Cardiac muscle cell (in vitro differentiated cells and primary cell): Measurements from ENCODE around the gene TPTE. TPM values are rescaled to one million over a fixed set of nuclear protein-coding genes. Genes with fewer than 3 reads are reported as not detected.
"Not testable (repeated sequence)": the region's sequence is repeated elsewhere in the genome, so short reads cannot be mapped to it uniquely, and the experiment has no call there.

Experiments used
- DNase-seq, 2 donors: peaks; one replicate each; pipeline versions ENCODE4 v3.0.0 to v3.0.0-alpha.2; 2010 to 2017; ENCODE audit warnings: low read depth in 1 of 2, low spot score in 1 of 2
- H3K27ac ChIP-seq: fragments of 200-600 bp; sonication (generic); 2 replicates; pipeline ENCODE4 v1.5.1; 2016
- H3K27me3 ChIP-seq: fragments of 200-600 bp; sonication (generic); 2 replicates; pipeline ENCODE4 v1.6.0; 2016; ENCODE audit warnings: control low read depth
- H3K36me3 ChIP-seq: fragments of 200-600 bp; sonication (generic); 2 replicates; pipeline ENCODE4 v1.5.1; 2016; ENCODE audit warnings: control low read depth
- H3K4me1 ChIP-seq: fragments of 200-600 bp; sonication (generic); 2 replicates; pipeline ENCODE4 v1.8.1; 2017; ENCODE audit warnings: low read depth, mild to moderate bottlenecking, mixed run types
- H3K4me3 ChIP-seq: fragments of 200-600 bp; sonication (generic); 2 replicates; pipeline ENCODE4 v1.5.1; 2016; ENCODE audit warnings: mild to moderate bottlenecking
- H3K9me3 ChIP-seq: fragments of 200-600 bp; sonication (generic); 2 replicates; pipeline ENCODE4 v1.5.1; 2017; ENCODE audit warnings: low read depth, mild to moderate bottlenecking, control low read depth
- polyA plus RNA-seq: library from polyadenylated mRNA; unstranded; fragments of >200 nt; fragmentation: Nextera tagmentation; extraction: Ambion mirVana; gene quantifications from 2 replicates; pipeline ENCODE4 v1.2.1, GENCODE V29; 2016
- total RNA-seq: library from RNA; depleted of rRNA; stranded (reverse); fragments of >200 nt; gene quantifications from 2 replicates; pipeline ENCODE4 v1.2.3, GENCODE V29; 2016
- TF ChIP-seq, protein P1 (sequence below): IDR thresholded peaks from 2 replicates; pipeline ENCODE4 v1.5.1; 2012; ENCODE audit warnings: low read depth, mild to moderate bottlenecking, low read length

TPTE gene
- total and polyA plus RNA-seq, 2 experiments from 2014 or later, result not detected

DNA sequence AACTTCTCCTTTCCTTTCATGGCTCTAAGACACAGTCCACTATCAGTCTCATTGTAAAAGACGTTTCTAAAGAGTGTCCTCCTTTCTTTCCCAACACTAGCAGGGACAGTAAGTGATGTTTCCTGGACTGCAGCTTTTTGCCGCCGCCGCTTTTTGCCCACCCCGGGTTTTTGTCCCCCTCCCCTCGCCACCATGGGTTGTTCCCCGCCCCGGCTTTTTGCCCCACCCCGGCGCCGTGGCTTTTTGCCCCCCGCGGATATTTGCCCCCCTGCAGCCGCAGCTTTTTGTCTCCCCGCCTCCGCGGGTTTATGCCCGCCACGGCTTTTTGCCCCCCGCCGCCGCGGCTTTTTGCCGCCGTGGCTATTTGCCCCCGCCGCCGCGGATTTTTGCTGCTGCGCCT, 95.2 kb downstream of the TPTE start:
- no peaks in the 10 kb centered on the region for H3K27me3 ChIP-seq
- H3K4me3 ChIP-seq, result no peak overlapping the region
- TF ChIP-seq, protein P1, sequence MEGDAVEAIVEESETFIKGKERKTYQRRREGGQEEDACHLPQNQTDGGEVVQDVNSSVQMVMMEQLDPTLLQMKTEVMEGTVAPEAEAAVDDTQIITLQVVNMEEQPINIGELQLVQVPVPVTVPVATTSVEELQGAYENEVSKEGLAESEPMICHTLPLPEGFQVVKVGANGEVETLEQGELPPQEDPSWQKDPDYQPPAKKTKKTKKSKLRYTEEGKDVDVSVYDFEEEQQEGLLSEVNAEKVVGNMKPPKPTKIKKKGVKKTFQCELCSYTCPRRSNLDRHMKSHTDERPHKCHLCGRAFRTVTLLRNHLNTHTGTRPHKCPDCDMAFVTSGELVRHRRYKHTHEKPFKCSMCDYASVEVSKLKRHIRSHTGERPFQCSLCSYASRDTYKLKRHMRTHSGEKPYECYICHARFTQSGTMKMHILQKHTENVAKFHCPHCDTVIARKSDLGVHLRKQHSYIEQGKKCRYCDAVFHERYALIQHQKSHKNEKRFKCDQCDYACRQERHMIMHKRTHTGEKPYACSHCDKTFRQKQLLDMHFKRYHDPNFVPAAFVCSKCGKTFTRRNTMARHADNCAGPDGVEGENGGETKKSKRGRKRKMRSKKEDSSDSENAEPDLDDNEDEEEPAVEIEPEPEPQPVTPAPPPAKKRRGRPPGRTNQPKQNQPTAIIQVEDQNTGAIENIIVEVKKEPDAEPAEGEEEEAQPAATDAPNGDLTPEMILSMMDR, result no peak
- no peak for DNase-seq
- H3K9me3 ChIP-seq, result peaks cover 10% of the 10 kb centered on the region
- H3K36me3 ChIP-seq, result no peaks in the 10 kb centered on the region
- no peaks in the 10 kb centered on the region for H3K4me1 ChIP-seq
- no peak overlapping the region for H3K27ac ChIP-seq

DNA sequence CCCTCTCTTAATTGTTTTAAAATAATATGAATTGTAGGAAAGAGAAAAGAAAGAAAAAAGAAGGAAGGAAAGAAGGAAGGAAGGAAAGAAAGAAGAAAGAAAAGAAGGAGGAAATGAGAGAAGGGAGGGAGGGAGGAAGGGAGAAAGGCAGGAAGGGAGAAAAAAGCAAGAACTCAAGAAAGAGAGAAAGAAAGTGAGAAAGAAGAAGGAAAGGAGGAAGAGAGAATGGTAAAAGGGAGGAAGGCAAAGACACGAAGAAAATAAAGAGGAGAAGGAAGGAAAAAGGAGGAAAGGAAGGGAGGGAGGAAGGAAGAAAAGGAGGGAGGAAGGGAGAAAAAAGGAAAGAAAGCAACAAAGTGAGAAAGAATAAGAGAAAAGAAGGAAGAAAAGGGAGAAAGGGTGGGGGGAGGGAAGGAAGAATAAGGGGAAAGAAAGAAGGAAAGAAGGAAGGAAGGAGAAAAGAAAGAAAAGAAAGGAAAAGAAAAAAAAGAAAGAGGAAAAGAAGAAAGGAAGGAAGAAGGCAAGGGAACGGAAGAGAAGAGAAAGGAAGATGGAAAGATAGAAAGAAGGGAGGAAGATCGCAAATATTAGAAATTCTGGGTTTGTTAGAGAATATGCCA, 95.9 kb downstream of the TPTE start:
- H3K9me3 ChIP-seq, result not testable (repeated sequence)

DNA sequence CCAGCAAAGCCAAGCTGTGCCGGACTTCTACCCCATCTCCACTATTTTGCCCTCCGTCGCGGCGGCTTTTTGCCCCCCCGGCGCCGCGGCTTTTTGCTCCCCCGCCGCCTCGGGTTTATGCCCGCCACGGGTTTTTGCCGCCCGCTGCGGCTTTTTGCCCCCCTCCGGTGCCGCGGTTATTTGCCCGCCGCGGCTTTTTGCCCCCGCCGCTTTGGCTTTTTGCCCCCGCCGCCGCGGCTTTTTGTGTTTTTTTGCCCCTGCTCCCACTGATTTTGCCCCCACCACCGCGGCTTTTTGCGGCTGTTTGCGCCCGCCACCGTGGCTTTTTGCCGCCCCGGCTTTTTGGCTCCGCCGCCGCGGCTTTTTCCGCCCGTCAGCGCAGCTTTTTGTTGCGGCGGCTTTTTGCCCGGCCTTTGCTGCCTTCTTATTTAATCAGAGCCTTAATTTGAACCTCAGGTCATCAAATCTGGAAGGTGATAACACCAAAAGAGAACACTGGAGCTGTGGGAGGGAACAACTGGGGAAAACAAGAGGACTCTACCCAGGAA, 106.0 kb downstream of the TPTE start:
- peaks cover 12% of the 10 kb centered on the region for H3K9me3 ChIP-seq
- H3K27me3 ChIP-seq, result no peaks in the 10 kb centered on the region
- DNase-seq, result no peak
- TF ChIP-seq, protein P1, result no peak
- H3K27ac ChIP-seq, result no peak overlapping the region
- no peak overlapping the region for H3K4me3 ChIP-seq
- no peaks in the 10 kb centered on the region for H3K36me3 ChIP-seq
- no peaks in the 10 kb centered on the region for H3K4me1 ChIP-seq

More for the DNA sequence above, 95.9 kb downstream of the TPTE start:
- not testable (repeated sequence) for DNase-seq, H3K27me3 ChIP-seq, H3K4me3 ChIP-seq, H3K4me1 ChIP-seq, H3K27ac ChIP-seq, H3K36me3 ChIP-seq

DNA sequence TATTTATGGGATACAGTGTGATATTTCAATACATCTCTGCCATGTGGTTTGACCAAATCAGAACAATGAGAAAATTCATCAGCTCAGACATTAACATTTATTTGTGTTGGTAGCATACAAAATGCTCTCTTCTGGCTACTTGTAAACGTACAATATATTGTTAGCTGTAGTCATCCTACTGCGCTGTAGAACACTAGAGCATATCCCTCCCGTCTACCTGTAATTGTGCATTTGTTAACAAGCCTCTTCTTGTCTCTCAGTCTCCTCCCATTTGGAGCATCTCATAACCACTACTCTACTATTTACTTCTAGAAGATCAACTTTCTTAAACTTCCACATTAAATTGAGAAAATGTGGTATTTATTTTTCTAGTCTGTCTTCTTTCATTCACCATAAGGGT, 107.9 kb downstream of the TPTE start:
- not testable (repeated sequence) for H3K4me3 ChIP-seq, H3K36me3 ChIP-seq, DNase-seq, H3K27ac ChIP-seq, H3K4me1 ChIP-seq, H3K27me3 ChIP-seq
- peaks cover 12% of the 10 kb centered on the region for H3K9me3 ChIP-seq

DNA sequence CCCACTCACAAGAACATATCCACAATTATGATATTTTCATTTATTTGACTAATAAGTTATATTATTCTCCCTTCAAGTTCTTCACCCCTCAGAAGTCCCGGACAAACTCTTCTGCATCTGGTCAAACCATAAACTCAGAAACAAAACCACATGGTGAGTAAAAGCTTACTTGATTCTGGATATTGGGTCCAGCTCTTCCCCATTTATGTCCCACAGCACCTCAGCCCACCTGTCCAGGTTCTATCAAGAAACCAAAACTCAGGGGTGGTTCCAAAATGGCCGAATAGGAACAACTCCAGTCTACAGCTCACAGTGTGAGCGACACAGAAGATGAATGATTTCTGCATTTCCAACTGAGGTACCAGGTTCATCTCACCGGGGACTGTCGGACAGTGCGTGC, 109.4 kb downstream of the TPTE start:
- H3K36me3 ChIP-seq, H3K4me3 ChIP-seq, H3K4me1 ChIP-seq, H3K27ac ChIP-seq, H3K9me3 ChIP-seq, H3K27me3 ChIP-seq, DNase-seq: not testable (repeated sequence)

DNA sequence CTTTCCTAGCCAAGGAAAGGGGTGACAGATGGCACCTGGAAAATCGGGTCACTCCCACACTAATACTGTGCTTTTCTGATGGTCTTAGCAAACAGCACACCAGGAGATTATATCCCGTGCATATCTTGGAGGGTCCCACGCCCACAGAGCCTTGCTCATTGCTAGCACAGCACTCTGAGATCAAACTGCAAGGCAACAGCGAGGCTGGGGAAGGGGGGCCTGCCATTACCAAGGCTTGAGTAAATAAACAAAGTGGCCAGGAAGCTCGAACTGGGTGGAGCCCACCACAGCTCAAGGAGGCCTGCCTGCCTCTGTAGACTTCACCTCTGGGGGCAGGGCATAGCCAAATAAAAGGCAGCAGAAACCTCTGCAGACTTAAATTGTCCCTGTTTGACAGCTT, 109.9 kb downstream of the TPTE start:
- H3K27ac ChIP-seq, H3K9me3 ChIP-seq, H3K36me3 ChIP-seq, H3K27me3 ChIP-seq, DNase-seq, H3K4me3 ChIP-seq, H3K4me1 ChIP-seq: not testable (repeated sequence)

DNA sequence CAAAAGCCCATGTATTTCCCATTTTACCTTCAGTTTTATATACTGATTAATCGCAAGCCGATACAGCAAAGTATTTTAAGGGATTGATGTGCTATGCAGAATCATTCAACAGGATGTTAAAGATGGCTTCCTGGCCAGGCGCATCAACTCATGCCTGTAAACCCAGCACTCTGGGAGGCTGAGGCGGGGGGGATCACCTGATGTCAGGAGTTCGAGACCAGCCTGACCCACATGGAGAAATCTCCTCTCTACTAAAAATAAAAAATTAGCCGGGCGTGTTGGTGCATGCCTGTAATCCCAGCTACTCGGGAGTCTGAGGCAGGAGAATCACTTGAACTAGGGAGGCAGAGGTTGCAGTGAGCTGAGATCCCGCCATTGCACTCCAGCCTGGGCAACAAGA, 116.8 kb downstream of the TPTE start:
- not testable (repeated sequence) for H3K36me3 ChIP-seq, H3K4me3 ChIP-seq, H3K27me3 ChIP-seq, H3K4me1 ChIP-seq, H3K27ac ChIP-seq, DNase-seq, H3K9me3 ChIP-seq

DNA sequence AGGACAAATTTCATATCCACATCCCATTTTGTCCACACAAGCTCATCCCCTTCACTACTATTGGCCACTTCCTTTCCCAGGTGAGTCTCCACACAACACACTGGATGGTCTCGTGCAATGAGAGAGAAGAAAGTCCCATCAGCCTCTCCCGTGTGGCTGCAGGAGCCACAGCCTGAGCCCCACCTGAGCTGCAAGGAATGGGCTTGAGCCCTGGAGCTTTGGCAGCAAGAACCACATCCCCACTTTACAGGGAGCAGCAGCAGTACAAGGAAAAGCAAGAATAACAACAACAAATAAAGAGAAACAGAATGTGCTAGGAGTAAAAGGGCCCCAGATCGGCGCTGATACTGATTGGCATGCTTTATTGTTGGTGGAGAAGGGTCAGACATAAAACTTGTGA, 117.7 kb downstream of the TPTE start:
- no peak for DNase-seq
- Histone ChIP-seq H3K27me3 (no peaks in the 10 kb centered on the region), H3K9me3 (peaks cover 10% of the 10 kb centered on the region), H3K36me3 (no peaks in the 10 kb centered on the region), H3K27ac (no peak overlapping the region), H3K4me1 (no peaks in the 10 kb centered on the region), H3K4me3 (no peak overlapping the region)
- TF ChIP-seq, protein P1, result no peak

DNA sequence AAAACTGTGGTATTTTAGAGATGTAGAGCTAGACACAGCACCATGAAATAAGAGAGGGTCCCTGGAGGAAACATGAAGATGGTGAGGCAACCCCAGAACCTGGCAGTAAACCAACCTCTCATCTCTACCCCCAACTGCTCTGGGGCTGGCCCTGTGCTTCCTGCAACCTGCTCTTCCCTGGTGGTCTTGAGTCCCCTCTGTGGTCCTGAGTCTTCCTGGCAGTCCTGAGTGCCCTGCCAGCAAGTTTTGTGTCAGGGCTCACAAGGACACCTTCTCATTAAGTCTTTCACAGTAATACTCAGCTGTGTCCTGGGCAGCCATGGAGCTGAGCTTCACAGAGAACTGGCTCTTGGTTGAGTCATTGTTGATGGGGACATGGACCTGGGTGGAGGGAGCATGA, 118.4 kb downstream of the TPTE start:
- not testable (repeated sequence) for H3K36me3 ChIP-seq, H3K27me3 ChIP-seq, H3K27ac ChIP-seq, H3K9me3 ChIP-seq, DNase-seq, H3K4me1 ChIP-seq, H3K4me3 ChIP-seq
